ENCODE measurements around the gene IFI44. TPM values are rescaled to one million over a fixed set of nuclear protein-coding genes. Genes with fewer than 3 reads are reported as not detected.
A peak's percentile ranks its signal among the peaks of the same experiment; 100 is the strongest.

Gene IFI44
- polyA plus RNA-seq, 6 donors from 2014 or later: 1.8 to 6.9 (median 4.0) TPM

DNA sequence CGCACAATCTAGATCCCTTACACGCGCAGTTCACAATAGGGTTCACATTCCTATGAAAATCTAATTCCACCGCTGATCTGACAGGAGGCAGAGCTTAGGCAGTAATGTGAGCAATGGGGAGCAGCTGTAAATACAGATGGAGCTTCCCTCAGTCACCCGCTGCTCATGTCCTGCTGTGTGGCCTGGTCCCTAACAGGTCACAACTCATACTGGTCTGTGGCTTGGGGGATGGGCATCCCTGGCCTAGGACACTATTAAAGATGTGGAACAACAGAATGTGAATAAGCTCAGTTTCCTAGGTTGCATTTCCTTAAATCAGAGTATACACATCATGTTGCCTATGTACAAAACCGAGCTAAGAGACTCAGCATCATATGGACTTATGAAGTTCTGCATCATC is 16.2 kb downstream of the IFI44 start:
- DNase-seq: no peak
- no peak for ATAC-seq (ENCODE audit: low read depth in 2 of 2)
- Mint-ChIP-seq H3K36me3 (peaks cover 8 to 10% of the 10 kb centered on the region in 2 donors), H3K27me3 (no peaks in the 10 kb centered on the region), H3K27ac (no peak overlapping the region), H3K4me3 (no peak overlapping the region), H3K4me1 (no peaks in the 10 kb centered on the region), H3K9me3 (no peaks in the 10 kb centered on the region)

DNA sequence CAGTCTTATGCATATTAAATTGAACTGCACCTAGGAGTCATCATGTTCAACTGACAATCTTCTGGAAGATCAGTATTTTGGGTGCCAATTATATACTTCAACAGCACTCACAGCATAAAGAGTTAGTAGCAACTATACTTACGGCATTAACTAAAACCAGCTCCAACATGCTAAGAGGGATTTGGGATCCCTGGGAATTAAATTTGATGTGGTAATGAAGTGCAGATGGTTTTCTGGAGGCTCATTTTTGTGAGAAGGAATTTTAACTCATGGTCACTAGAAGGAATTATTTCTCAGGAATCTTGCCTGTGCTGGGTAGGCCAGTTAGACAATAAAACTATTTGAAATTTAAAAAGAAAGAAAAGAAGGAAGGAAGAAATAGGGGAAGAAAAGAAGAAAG is 18.3 kb downstream of the IFI44 start:
- DNase-seq (no peak), ATAC-seq (ENCODE audit: low read depth in 2 of 2) (no peak)
- Mint-ChIP-seq H3K9me3 (no peaks in the 10 kb centered on the region), H3K36me3 (peaks cover 8% of the 10 kb centered on the region in 2 donors), H3K4me1 (no peaks in the 10 kb centered on the region), H3K4me3 (no peak overlapping the region), H3K27me3 (no peaks in the 10 kb centered on the region), H3K27ac (peak overlapping the region in 1 of 6 donors; percentile 21)

DNA sequence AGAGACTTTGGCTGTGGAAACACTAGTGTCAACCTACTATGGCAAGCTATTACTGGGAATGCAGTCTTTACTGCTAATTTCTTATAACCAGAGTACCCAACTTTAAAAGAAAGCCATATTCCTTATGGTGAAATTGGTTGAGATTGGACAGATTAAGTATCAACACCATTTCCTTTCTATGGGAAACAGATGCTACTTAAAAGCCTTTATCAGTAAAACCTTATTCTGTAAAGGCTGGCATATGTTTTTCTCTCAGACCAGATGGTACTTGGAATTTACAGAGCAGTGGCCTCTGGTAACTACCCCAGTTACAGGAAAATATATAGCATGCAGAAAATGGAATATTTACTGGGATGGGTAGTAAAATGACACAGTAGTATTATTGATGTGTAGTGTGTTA is 18.8 kb downstream of the IFI44 start:
- DNase-seq (no peak), ATAC-seq (ENCODE audit: low read depth in 2 of 2) (no peak)
- H3K9me3 Mint-ChIP-seq: no peaks in the 10 kb centered on the region
- no peak overlapping the region for H3K27ac Mint-ChIP-seq
- H3K27me3 Mint-ChIP-seq: no peaks in the 10 kb centered on the region
- H3K4me1 Mint-ChIP-seq: no peaks in the 10 kb centered on the region
- no peak overlapping the region for H3K4me3 Mint-ChIP-seq
- peaks cover 3 to 4% of the 10 kb centered on the region in 2 donors for H3K36me3 Mint-ChIP-seq

DNA sequence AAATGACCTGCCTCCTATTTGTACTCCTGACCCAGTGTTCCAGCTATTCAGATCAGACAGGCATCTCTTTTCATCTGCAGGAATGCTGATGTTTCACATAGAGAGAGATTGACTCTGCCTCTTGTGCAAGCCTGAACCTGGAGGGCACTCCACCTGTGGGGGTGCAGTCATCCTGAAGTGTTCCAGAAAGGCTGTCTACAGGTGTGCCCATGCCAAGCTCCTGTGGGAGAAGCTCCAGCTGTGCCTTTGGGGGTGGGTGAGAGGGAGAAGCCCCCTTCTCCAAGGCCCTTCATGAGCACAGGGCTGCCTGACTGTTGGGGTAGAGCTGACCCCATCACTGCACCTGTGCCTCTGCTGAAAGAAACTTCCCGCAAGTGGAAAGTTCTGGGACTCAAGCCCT is 22.8 kb downstream of the IFI44 start:
- DNase-seq: no peak
- no peaks in the 10 kb centered on the region for H3K27me3 Mint-ChIP-seq
- no peaks in the 10 kb centered on the region for H3K4me1 Mint-ChIP-seq
- no peak overlapping the region for H3K4me3 Mint-ChIP-seq
- H3K36me3 Mint-ChIP-seq: no peaks in the 10 kb centered on the region
- ATAC-seq (ENCODE audit: low read depth in 2 of 2): no peak
- H3K9me3 Mint-ChIP-seq: no peaks in the 10 kb centered on the region
- H3K27ac Mint-ChIP-seq: no peak overlapping the region

DNA sequence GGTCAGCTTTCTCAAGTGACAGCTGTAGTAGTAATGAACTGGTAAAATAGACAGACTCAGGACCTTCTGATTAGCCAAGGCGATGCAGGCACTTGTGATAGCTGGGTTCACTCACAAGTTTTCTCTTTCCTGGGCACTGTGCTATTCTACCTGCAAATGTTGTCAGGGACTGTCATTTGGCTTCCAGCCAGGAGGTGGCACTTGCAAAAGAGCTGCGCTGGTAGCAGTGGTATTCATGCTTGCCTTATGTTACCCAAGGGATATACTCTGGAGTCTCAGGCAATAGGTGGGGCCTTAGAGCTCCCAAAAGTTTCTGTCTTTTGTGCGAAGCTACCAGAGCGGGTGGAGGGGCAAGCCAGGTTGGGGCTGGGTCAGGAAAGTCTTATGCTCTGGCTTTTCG is 23.5 kb downstream of the IFI44 start:
- Mint-ChIP-seq H3K4me3 (no peak overlapping the region), H3K27ac (no peak overlapping the region), H3K27me3 (no peaks in the 10 kb centered on the region), H3K9me3 (no peaks in the 10 kb centered on the region), H3K36me3 (no peaks in the 10 kb centered on the region), H3K4me1 (peaks cover 0 to 2% (median 0%) of the 10 kb centered on the region in 3 donors)
- DNase-seq (no peak), ATAC-seq (ENCODE audit: low read depth in 2 of 2) (no peak)

DNA sequence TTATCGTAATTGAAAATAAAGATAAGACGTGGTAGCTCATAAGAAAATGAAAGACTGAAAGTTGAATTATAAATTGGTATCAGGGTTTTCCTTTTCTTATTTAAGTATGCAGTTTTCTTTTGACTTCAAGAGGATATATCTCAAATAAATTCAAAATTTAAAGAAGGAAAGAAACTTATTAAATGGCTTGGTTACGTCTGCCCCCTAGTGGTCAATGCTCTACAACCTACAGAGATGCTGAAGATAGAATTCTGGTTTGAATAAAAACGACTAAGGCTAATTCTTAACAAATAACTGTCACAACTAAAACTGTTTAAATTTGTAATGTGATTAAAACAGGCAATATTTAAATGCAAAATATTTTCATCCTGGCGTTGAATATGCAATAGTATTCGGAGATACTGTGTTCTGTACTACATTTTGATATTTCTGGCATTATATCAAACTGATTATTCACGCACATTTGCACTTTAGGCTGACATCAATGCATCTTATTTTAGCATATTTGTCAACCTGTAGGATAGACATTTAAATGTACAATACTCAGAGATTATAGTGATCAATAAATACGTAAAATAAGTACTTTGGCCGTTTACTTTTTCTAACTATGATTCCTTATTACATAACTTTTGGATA is 26.8 kb downstream of the IFI44 start:
- H3K36me3 Mint-ChIP-seq: no peaks in the 10 kb centered on the region
- ATAC-seq (ENCODE audit: low read depth in 2 of 2) (no peak), DNase-seq (peak; percentile 42)
- peaks cover 0 to 3% (median 0%) of the 10 kb centered on the region in 7 donors for H3K9me3 Mint-ChIP-seq
- peak overlapping the region in 1 of 6 donors; percentile 24 for H3K27ac Mint-ChIP-seq
- H3K4me3 Mint-ChIP-seq: no peak overlapping the region
- peaks cover 0 to 5% (median 0%) of the 10 kb centered on the region in 3 donors for H3K4me1 Mint-ChIP-seq
- no peaks in the 10 kb centered on the region for H3K27me3 Mint-ChIP-seq

DNA sequence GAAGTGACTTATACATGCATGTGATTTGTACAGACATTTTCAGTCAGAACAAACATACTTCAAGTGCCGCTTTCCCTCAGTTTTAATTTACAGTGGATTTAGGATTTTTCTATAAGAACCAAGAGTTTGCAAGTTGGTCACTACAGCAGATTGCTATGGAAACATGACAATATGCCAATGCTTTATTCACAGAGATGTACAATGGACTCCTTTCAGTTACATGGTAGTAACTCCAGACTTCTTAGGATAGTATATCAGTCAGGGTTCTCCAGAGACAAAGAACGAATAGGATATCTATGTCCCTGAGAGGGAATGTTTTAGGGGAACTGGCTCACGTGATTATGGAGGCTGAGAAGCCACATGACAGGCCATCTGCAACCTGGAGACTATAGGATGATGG is 27.4 kb downstream of the IFI44 start:
- H3K27me3 Mint-ChIP-seq: no peaks in the 10 kb centered on the region
- H3K4me1 Mint-ChIP-seq: peaks cover 0 to 5% (median 0%) of the 10 kb centered on the region in 3 donors
- DNase-seq (no peak), ATAC-seq (ENCODE audit: low read depth in 2 of 2) (no peak)
- no peak overlapping the region for H3K27ac Mint-ChIP-seq
- no peaks in the 10 kb centered on the region for H3K36me3 Mint-ChIP-seq
- no peak overlapping the region for H3K4me3 Mint-ChIP-seq
- peaks cover 0 to 3% (median 0%) of the 10 kb centered on the region in 7 donors for H3K9me3 Mint-ChIP-seq

DNA sequence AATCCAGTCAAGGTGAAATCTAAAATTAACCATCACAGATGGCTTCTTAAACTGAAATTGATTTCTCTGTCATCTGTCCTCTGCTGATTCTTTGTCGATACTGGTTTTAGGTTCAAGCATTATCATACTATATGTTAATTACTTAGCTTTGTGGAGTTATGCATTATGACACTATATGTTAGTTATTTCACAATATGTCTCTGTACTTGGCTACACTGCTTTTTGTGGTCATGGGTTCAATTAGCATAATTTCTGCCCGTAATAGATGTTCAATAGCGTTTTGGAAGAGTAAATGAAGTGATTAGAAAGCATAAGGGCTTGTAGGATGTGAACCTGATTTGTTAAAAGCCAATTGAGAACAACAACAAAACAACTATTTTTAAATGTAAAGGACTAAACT is 28.2 kb downstream of the IFI44 start:
- no peak overlapping the region for H3K4me3 Mint-ChIP-seq
- no peaks in the 10 kb centered on the region for H3K27me3 Mint-ChIP-seq
- DNase-seq (no peak), ATAC-seq (ENCODE audit: low read depth in 2 of 2) (no peak)
- H3K4me1 Mint-ChIP-seq: peaks cover 0 to 5% (median 0%) of the 10 kb centered on the region in 3 donors
- no peaks in the 10 kb centered on the region for H3K36me3 Mint-ChIP-seq
- peaks cover 0 to 3% (median 0%) of the 10 kb centered on the region in 7 donors for H3K9me3 Mint-ChIP-seq
- H3K27ac Mint-ChIP-seq: no peak overlapping the region

DNA sequence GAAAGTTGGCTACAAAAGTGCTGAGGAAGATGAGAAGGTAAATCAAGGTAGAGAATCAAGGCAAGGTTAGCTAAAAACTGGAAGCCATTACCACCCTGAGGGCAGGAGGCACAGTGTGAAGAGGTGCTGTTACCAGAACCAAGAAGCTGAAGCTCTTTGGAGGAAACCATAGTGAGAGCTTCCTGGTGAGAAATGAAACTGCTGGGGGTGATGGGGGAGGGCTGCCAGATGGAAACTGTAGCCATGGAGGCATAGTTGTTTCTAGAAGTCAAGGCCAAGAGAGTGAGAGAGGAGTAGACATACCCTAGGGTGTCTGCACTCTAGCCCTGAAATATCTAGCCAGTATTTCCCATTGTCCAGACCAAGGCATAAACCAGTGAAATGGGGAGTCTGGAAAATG is 28.7 kb downstream of the IFI44 start:
- no peaks in the 10 kb centered on the region for H3K27me3 Mint-ChIP-seq
- H3K36me3 Mint-ChIP-seq: no peaks in the 10 kb centered on the region
- peak overlapping the region in 1 of 8 donors; percentile 1 for H3K4me3 Mint-ChIP-seq
- DNase-seq: no peak
- ATAC-seq (ENCODE audit: low read depth in 2 of 2): no peak
- no peak overlapping the region for H3K27ac Mint-ChIP-seq
- H3K4me1 Mint-ChIP-seq: peaks cover 0 to 5% (median 0%) of the 10 kb centered on the region in 3 donors
- H3K9me3 Mint-ChIP-seq: peaks cover 0 to 3% (median 0%) of the 10 kb centered on the region in 7 donors

DNA sequence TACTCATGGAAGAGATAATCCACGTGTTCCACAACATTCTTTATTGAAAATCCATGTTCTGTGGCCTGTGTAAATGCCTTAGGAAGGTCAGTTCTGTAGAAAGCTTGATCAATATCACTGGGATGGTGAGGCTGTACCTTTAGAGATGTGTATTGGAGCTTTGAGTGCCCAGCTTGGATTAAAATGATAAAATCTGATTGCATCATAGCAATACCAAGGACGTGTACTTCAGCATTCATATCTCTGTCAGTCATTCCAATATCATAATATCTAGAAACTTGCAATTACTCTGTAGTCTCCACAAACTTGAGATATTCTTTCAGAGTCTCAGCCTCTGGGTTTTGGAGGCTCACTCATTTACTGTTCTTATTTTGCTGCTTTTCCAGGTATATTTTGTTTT is 31.6 kb downstream of the IFI44 start:
- no peak for ATAC-seq (ENCODE audit: low read depth in 2 of 2)
- peaks cover 0 to 5% (median 0%) of the 10 kb centered on the region in 3 donors for H3K27me3 Mint-ChIP-seq
- H3K36me3 Mint-ChIP-seq: no peaks in the 10 kb centered on the region
- DNase-seq: no peak
- H3K9me3 Mint-ChIP-seq: peaks cover 0 to 3% (median 0%) of the 10 kb centered on the region in 7 donors
- no peak overlapping the region for H3K27ac Mint-ChIP-seq
- H3K4me3 Mint-ChIP-seq: no peak overlapping the region
- peaks cover 0 to 5% (median 0%) of the 10 kb centered on the region in 3 donors for H3K4me1 Mint-ChIP-seq

DNA sequence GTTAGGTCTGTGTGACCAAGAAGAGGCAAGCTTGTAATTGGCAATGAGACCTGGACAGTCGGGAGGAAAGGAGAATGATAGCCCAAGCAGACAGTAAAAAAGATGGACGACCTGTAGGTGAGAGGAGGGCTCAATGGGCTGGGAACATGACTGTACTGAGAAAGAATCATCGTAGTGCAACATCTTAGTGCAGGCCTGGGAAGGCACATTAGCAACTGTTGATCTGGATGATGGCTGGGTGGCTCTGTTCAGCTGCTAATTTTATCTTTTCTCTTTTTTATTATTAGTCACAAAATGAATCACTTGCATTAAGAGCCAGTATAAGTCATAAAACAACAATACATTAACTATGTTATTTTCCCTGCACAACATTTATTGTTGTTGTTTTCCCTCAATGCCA is 32.9 kb downstream of the IFI44 start:
- no peak for ATAC-seq (ENCODE audit: low read depth in 2 of 2)
- H3K4me3 Mint-ChIP-seq: no peak overlapping the region
- H3K27me3 Mint-ChIP-seq: peaks cover 0 to 5% (median 0%) of the 10 kb centered on the region in 3 donors
- peaks cover 0 to 5% (median 0%) of the 10 kb centered on the region in 3 donors for H3K4me1 Mint-ChIP-seq
- no peaks in the 10 kb centered on the region for H3K36me3 Mint-ChIP-seq
- H3K27ac Mint-ChIP-seq: no peak overlapping the region
- peaks cover 0 to 3% (median 0%) of the 10 kb centered on the region in 7 donors for H3K9me3 Mint-ChIP-seq
- no peak for DNase-seq

DNA sequence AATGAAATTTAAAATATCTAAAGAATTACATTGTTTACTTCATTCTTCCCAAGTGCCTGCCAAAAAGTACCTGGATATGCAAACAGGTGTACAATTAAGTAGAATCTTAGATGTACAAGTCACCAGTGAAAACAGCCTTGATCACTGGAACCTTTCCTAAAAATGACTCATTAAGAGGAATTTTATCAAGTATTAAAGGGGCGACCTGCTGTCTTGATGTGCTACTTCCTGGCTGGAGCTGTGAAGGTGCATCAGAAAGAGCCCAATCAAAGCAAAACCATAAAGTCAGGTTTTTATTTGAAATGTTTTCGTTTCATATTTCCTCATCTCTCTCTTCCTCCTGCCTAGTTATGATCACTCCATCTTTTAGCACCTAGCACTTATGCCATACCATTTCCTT is 33.4 kb downstream of the IFI44 start:
- ATAC-seq (ENCODE audit: low read depth in 2 of 2) (no peak), DNase-seq (no peak)
- Mint-ChIP-seq H3K4me1 (peaks cover 0 to 3% (median 0%) of the 10 kb centered on the region in 3 donors), H3K36me3 (no peaks in the 10 kb centered on the region), H3K27ac (no peak overlapping the region), H3K4me3 (no peak overlapping the region), H3K9me3 (peaks cover 0 to 3% (median 0%) of the 10 kb centered on the region in 7 donors), H3K27me3 (peaks cover 0 to 5% (median 0%) of the 10 kb centered on the region in 3 donors)

DNA sequence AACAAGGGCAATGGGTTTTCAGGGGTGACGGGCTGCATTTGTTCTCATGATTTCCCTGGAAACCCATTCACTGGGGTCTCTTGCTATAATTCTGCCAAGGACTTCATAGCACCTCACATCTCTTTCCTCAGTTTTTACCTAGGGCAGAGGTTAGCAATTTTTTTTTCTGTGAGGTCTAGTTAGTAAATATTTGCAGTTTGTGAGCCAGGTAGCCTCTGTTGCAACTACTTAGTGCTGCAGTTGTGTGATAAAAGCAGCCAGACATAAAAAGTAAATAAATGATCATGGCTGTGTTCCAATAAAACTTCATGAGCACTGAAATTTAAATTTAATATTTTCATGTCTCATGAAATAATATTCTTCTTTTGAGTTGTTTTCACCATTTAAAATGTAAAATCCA is 37.7 kb downstream of the IFI44 start:
- Mint-ChIP-seq H3K27me3 (peaks cover 0 to 15% (median 6%) of the 10 kb centered on the region in 3 donors), H3K27ac (no peak overlapping the region), H3K9me3 (peaks cover 0 to 5% (median 0%) of the 10 kb centered on the region in 7 donors), H3K36me3 (no peaks in the 10 kb centered on the region), H3K4me3 (no peak overlapping the region), H3K4me1 (no peaks in the 10 kb centered on the region)
- no peak for DNase-seq
- no peak for ATAC-seq (ENCODE audit: low read depth in 2 of 2)

DNA sequence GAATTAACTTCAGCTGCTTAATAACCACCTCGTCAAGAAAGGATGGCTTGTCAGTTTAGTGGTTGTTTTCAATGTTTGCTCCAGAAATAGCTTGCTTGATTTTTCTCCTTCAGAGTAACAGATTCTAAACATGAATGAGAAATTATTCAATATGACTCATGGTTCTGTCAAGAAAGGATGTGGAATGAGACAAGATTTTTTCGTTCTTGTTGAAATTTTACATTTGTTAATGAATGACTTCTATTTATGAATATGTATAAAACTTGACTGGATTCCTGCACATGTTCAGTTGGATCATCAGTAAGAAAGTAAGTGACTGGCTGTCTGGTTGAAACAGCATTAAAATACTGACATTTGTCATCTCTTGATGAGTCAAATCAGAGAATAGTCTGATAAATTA is 38.3 kb downstream of the IFI44 start:
- no peak for ATAC-seq (ENCODE audit: low read depth in 2 of 2)

More for the DNA sequence above, 38.3 kb downstream of the IFI44 start:
- no peak for DNase-seq
- Mint-ChIP-seq H3K9me3 (peaks cover 0 to 5% (median 0%) of the 10 kb centered on the region in 7 donors), H3K36me3 (no peaks in the 10 kb centered on the region), H3K27me3 (peaks cover 0 to 15% (median 6%) of the 10 kb centered on the region in 3 donors), H3K4me1 (no peaks in the 10 kb centered on the region), H3K4me3 (no peak overlapping the region), H3K27ac (no peak overlapping the region)

Data from naive B cell (primary cell).